B cell (primary cell): ENCODE results near the gene BHLHE23. TPM values are rescaled to one million over a fixed set of nuclear protein-coding genes. Genes with fewer than 3 reads are reported as not detected.

ENCODE experiments used
- ATAC-seq: fragments of 200-7000 bp; cut with Tn5 transposase; one replicate; pipeline ENCODE4 v1.10.0; 2021; ENCODE audit warnings: low read depth, mild to moderate bottlenecking, moderate number of reproducible peaks, moderate library complexity
- CTCF ChIA-PET: fragments of 350-600 bp; sonication (Branson Sonifier 250); formaldehyde crosslinking; loops from one replicate; lab custom pipeline; 2021; ENCODE audit warnings: antibody characterized with exemption, inconsistent platforms; lab: Charles Lee
- POLR2A ChIA-PET: fragments of 350-600 bp; sonication (Branson Sonifier 250); formaldehyde crosslinking; loops from one replicate; lab custom pipeline; 2021; ENCODE audit warnings: antibody characterized with exemption; lab: Charles Lee
- DNase-seq: peaks from one replicate; pipeline ENCODE4 v3.0.0; 2013
- H2AFZ ChIP-seq: 2 replicates; pipeline ENCODE4 v1.6.1; 2012; ENCODE audit warnings: mild to moderate bottlenecking, low read depth, low read length; ENCODE audit not compliant: insufficient read depth, poor library complexity, severe bottlenecking
- H3K27ac ChIP-seq, 2 donors: 1 replicate in 1 of 2; 2 replicates in 1 of 2; pipeline ENCODE4 v1.5.1; 2012 to 2013; ENCODE audit warnings: low read length in 2 of 2, mild to moderate bottlenecking in 2 of 2, moderate library complexity in 1 of 2
- H3K27me3 ChIP-seq, 4 experiments: fragments of 200-600 bp in 1 of 4; sonication (generic) in 1 of 4; replicated peaks in 1 of 4; 1 replicate in 2 of 4; 2 replicates in 2 of 4; pipeline versions ENCODE4 v1.6.1 to v1.7.0; 2013 to 2016; ENCODE audit warnings: low read length in 3 of 4, mild to moderate bottlenecking in 2 of 4, mixed read lengths in 1 of 4, moderate library complexity in 1 of 4; ENCODE audit not compliant: insufficient read depth in 4 of 4, control insufficient read depth in 3 of 4; ENCODE audit errors: control extremely low read depth in 1 of 4
- H3K36me3 ChIP-seq, 2 experiments: replicated peaks in 1 of 2; 1 replicate in 1 of 2; 2 replicates in 1 of 2; pipeline versions ENCODE4 v1.6.1 to v1.7.1; 2013; ENCODE audit warnings: low read length in 1 of 2; ENCODE audit not compliant: insufficient read depth in 2 of 2, control insufficient read depth in 1 of 2; ENCODE audit errors: control extremely low read depth in 1 of 2, extremely low read depth in 1 of 2
- H3K4me1 ChIP-seq, 2 donors: fragments of 200-600 bp in 1 of 2; sonication (generic) in 1 of 2; 1 replicate in 1 of 2; 2 replicates in 1 of 2; pipeline versions ENCODE4 v1.5.1 to v1.6.1; 2013 to 2017; ENCODE audit warnings: low read length in 2 of 2; ENCODE audit not compliant: control insufficient read depth in 2 of 2, insufficient read depth in 2 of 2
- H3K4me2 ChIP-seq: replicated peaks from 2 replicates; pipeline ENCODE3; 2012; ENCODE audit warnings: mild to moderate bottlenecking, low read depth, low read length; ENCODE audit not compliant: poor library complexity, severe bottlenecking
- H3K4me3 ChIP-seq, 5 experiments: fragments of 200-600 bp in 1 of 5; sonication (generic) in 1 of 5; 1 replicate in 3 of 5; 2 replicates in 2 of 5; pipeline versions ENCODE4 v1.5.1 to v1.7.0; 2011 to 2016; ENCODE audit warnings: low read length in 4 of 5, mild to moderate bottlenecking in 4 of 5, low read depth in 2 of 5, control low read depth in 1 of 5, moderate library complexity in 1 of 5; ENCODE audit not compliant: insufficient read depth in 1 of 5; ENCODE audit errors: control extremely low read depth in 1 of 5, extremely low read depth in 1 of 5
- H3K79me2 ChIP-seq: fragments of 200-600 bp; sonication (generic); one replicate; pipeline ENCODE4 v1.6.0; 2016; ENCODE audit warnings: low read length; ENCODE audit not compliant: control insufficient read depth, insufficient read depth
- H3K9ac ChIP-seq: fragments of 200-600 bp; sonication (generic); 2 replicates; pipeline ENCODE4 v1.6.1; 2017; ENCODE audit warnings: mild to moderate bottlenecking, low read length, moderate library complexity
- H3K9me3 ChIP-seq, 3 donors: one replicate each; pipeline versions ENCODE4 v1.6.1 to v1.7.1; 2013; ENCODE audit warnings: low read length in 2 of 3; ENCODE audit not compliant: control insufficient read depth in 2 of 3, insufficient read depth in 1 of 3; ENCODE audit errors: control extremely low read depth in 1 of 3
- H4K20me1 ChIP-seq: 2 replicates; pipeline ENCODE4 v1.6.0; 2012; ENCODE audit warnings: mild to moderate bottlenecking, low read length; ENCODE audit not compliant: insufficient read depth, control insufficient read depth, poor library complexity, severe bottlenecking
- H3K27ac Mint-ChIP-seq: one replicate; pipeline ENCODE4 v1.8.0; 2021; ENCODE audit warnings: mixed read lengths
- H3K27me3 Mint-ChIP-seq: one replicate; pipeline ENCODE4 v1.8.0; 2021; ENCODE audit warnings: mixed read lengths
- H3K4me1 Mint-ChIP-seq: one replicate; pipeline ENCODE4 v1.8.0; 2021; ENCODE audit warnings: mixed read lengths
- H3K4me3 Mint-ChIP-seq: one replicate; pipeline ENCODE4 v1.8.0; 2021; ENCODE audit warnings: mixed read lengths
- H3K9me3 Mint-ChIP-seq: one replicate; pipeline ENCODE4 v1.8.0; 2022; ENCODE audit warnings: mixed read lengths; ENCODE audit not compliant: insufficient read depth
- EZH2 ChIP-seq: IDR thresholded peaks from 2 replicates; pipeline ENCODE4 v1.6.1; 2012; ENCODE audit warnings: borderline replicate concordance, low read depth, mild to moderate bottlenecking, moderate library complexity, low read length; ENCODE audit not compliant: insufficient read depth, poor library complexity, severe bottlenecking
- WGBS: methylation state at CpG from one replicate; pipeline ENCODE4 v1.1.5; 2013; ENCODE audit warnings: missing lambda C conversion rate; ENCODE audit not compliant: insufficient coverage; 5-methylcytosine and 5-hydroxymethylcytosine counted together
- intact Hi-C: fragments of 100-400 bp; cut with micrococcal nuclease; formaldehyde crosslinking; loops from one replicate; pipeline ENCODE4 v1.10.0; 2022
- polyA plus RNA-seq: library from polyadenylated mRNA; depleted of rRNA; stranded (reverse); fragments of >200 nt; gene quantifications from 2 replicates; pipeline ENCODE4 v1.2.3, GENCODE V29; 2012
- total RNA-seq, 2 donors: library from RNA; stranded (reverse); fragments of 120-200 nt in 1 of 2; gene quantifications; 1 replicate in 1 of 2; 2 replicates in 1 of 2; pipeline versions ENCODE4 v1.2.3 to v1.2.4, GENCODE V29; 2013 to 2022
- TF ChIP-seq, protein P1 (sequence below): fragments of 200-600 bp; IDR thresholded peaks from one replicate; pipeline ENCODE4 v1.8.0; 2022; ENCODE audit warnings: antibody characterized with exemption, mild to moderate bottlenecking

The BHLHE23 gene
- total and polyA plus RNA-seq, 2 donors (not counting 1 experiment from before 2014, with no cell fraction given) = not detected

DNA sequence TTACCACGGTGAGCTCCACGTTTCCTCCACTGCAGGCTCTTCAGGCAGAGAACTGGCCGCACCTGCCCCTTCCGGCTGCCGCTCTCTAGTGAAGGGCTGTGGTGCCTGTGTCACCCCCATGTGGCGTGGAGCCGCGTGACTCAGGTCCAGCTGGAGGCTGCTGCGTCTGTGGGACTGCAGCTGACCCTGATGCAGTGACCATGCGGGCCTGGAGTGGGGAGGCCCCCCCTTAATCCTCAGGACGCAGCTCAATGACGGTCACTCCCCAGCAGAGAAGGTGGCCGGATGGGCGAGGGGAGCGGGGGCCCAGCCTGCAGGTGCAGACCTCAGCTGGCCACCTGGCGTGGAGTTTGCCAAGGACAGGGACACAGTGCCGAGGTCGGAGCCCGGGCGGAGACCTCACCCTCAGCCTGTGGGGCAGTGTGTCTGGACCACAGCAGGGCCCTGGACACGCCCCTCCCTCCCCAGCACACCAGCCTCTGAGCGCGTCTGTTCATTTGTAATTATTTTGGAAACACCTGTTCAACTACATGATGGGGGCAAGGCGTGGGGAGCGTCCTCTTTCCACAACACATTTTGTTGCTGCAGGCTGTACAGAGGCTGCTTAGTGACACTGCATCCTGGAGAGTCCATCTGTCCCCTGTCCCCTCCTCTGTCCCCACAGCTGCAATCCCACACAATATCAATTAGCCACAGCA is 10.7 kb downstream of the BHLHE23 start:
- no peaks in the 10 kb centered on the region for H3K79me2 ChIP-seq
- intact Hi-C loops = no loop called here
- Mint-ChIP-seq H3K27ac (no peak overlapping the region), H3K9me3 (no peaks in the 10 kb centered on the region), H3K4me3 (no peak overlapping the region), H3K4me1 (no peaks in the 10 kb centered on the region), H3K27me3 (peaks cover 57% of the 10 kb centered on the region)
- 91% methylated on average over 22 of the region's 25 CpGs for WGBS
- no peaks in the 10 kb centered on the region for H3K9me3 ChIP-seq
- H3K4me3 ChIP-seq = no peak overlapping the region
- no peaks in the 10 kb centered on the region for H4K20me1 ChIP-seq
- CTCF ChIA-PET = interaction anchor here (0.8 kb wide), 1 partner anchor 14 kb away, joined by 3 read pairs; no protein-coding TSS in a partner anchor
- no peaks in the 10 kb centered on the region for H3K4me1 ChIP-seq
- no peak for DNase-seq
- peaks cover 0 to 20% (median 2%) of the 10 kb centered on the region in 4 experiments for H3K27me3 ChIP-seq
- H3K4me2 ChIP-seq = no peak overlapping the region
- POLR2A ChIA-PET = no interaction called here
- TF ChIP-seq EZH2 = no peak
- TF ChIP-seq, protein P1, sequence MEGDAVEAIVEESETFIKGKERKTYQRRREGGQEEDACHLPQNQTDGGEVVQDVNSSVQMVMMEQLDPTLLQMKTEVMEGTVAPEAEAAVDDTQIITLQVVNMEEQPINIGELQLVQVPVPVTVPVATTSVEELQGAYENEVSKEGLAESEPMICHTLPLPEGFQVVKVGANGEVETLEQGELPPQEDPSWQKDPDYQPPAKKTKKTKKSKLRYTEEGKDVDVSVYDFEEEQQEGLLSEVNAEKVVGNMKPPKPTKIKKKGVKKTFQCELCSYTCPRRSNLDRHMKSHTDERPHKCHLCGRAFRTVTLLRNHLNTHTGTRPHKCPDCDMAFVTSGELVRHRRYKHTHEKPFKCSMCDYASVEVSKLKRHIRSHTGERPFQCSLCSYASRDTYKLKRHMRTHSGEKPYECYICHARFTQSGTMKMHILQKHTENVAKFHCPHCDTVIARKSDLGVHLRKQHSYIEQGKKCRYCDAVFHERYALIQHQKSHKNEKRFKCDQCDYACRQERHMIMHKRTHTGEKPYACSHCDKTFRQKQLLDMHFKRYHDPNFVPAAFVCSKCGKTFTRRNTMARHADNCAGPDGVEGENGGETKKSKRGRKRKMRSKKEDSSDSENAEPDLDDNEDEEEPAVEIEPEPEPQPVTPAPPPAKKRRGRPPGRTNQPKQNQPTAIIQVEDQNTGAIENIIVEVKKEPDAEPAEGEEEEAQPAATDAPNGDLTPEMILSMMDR = no peak
- no peak overlapping the region for H3K9ac ChIP-seq
- H3K36me3 ChIP-seq = no peaks in the 10 kb centered on the region
- H3K27ac ChIP-seq = no peak overlapping the region
- H2AFZ ChIP-seq = no peak overlapping the region
- ATAC-seq = no peak

DNA sequence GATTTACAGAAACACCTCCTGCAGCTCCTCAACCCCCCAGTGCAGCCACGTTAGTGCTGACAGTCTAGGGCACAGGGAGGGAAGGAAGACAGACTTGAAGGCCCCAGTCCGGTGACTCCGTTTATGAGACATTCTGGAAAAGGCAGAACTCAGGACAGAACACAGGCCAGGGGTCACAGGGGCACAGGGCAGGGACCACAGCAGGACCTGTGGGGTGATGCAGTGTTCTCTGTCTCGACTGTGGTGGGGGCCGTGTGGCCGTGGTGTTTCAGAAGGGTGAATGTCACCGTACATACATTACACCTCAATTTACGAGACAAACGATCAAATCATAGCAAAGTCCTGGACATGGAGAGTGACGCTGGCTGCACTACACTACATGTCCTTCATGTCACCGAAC is 11.3 kb downstream of the BHLHE23 start:
- no peak overlapping the region for H3K27ac Mint-ChIP-seq
- H3K27me3 Mint-ChIP-seq = peaks cover 54% of the 10 kb centered on the region
- H3K4me1 Mint-ChIP-seq = no peaks in the 10 kb centered on the region
- DNase-seq (no peak), ATAC-seq (no peak)
- Histone ChIP-seq H3K4me1 (no peaks in the 10 kb centered on the region), H3K9me3 (no peaks in the 10 kb centered on the region), H3K4me2 (no peak overlapping the region), H3K27me3 (peaks cover 0 to 26% (median 2%) of the 10 kb centered on the region in 4 experiments), H4K20me1 (no peaks in the 10 kb centered on the region), H3K4me3 (no peak overlapping the region), H3K27ac (no peak overlapping the region), H3K36me3 (no peaks in the 10 kb centered on the region), H2AFZ (no peak overlapping the region), H3K9ac (no peak overlapping the region), H3K79me2 (no peaks in the 10 kb centered on the region)
- WGBS = 91% methylated on average over 10 of the region's 11 CpGs
- no peaks in the 10 kb centered on the region for H3K9me3 Mint-ChIP-seq
- POLR2A ChIA-PET = no interaction called here
- intact Hi-C loops = no loop called here
- H3K4me3 Mint-ChIP-seq = no peak overlapping the region
- TF ChIP-seq, protein P1 = no peak
- no peak for TF ChIP-seq EZH2
- CTCF ChIA-PET = interaction anchor here (0.8 to 1.1 kb wide), 2 partner anchors 15 to 23 kb away, joined by 3 read pairs; no protein-coding TSS in a partner anchor
